Measurements from ENCODE around the gene ROR1. TPM values are rescaled to one million over a fixed set of nuclear protein-coding genes. Genes with fewer than 3 reads are reported as not detected.

Gene ROR1
- total RNA-seq, 2 experiments from 2014 or later, result not detected

GRCh38 chr1:63873751-63874150 lies 99.9 kb downstream of the ROR1 start:
- Mint-ChIP-seq H3K4me1 (ENCODE audit: low read depth) (no peaks in the 10 kb centered on the region), H3K9me3 (no peaks in the 10 kb centered on the region), H3K36me3 (ENCODE audit: low read depth) (no peaks in the 10 kb centered on the region), H3K4me3 (no peak overlapping the region), H3K27me3 (no peaks in the 10 kb centered on the region), H3K27ac (no peak overlapping the region)
- TF ChIP-seq CTCF (IDR thresholded peaks at IDR 0.05), result no peak
- DNase-seq (no peak), ATAC-seq (no peak)
- ChIA-PET POLR2A (no interaction called here), CTCF (no interaction called here)
- intact Hi-C loops (cut with micrococcal nuclease), result loop anchor here (2.0 kb wide), 1 partner anchor 51 kb away; no protein-coding TSS in a partner anchor

GRCh38 chr1:63874278-63874880 lies 100.6 kb downstream of the ROR1 start:
- no peak for ATAC-seq
- H3K4me3 Mint-ChIP-seq, result no peak overlapping the region
- no peak for DNase-seq
- H3K27ac Mint-ChIP-seq, result no peak overlapping the region
- TF ChIP-seq CTCF (IDR thresholded peaks at IDR 0.05), result no peak
- no peaks in the 10 kb centered on the region for H3K36me3 Mint-ChIP-seq (ENCODE audit: low read depth)
- no peaks in the 10 kb centered on the region for H3K9me3 Mint-ChIP-seq
- H3K27me3 Mint-ChIP-seq, result no peaks in the 10 kb centered on the region
- no peaks in the 10 kb centered on the region for H3K4me1 Mint-ChIP-seq (ENCODE audit: low read depth)
- intact Hi-C loops (cut with micrococcal nuclease), result loop anchor here (2.0 kb wide), 1 partner anchor 52 kb away; no protein-coding TSS in a partner anchor
- CTCF ChIA-PET, result no interaction called here
- POLR2A ChIA-PET, result no interaction called here

- ATAC-seq, result no peak
- ChIA-PET POLR2A (no interaction called here), CTCF (interaction anchor here (0.8 kb wide), 1 partner anchor 184 kb away, joined by 3 read pairs; no protein-coding TSS in a partner anchor)
- Mint-ChIP-seq H3K9me3 (no peaks in the 10 kb centered on the region), H3K27me3 (no peaks in the 10 kb centered on the region), H3K27ac (no peak overlapping the region), H3K4me1 (ENCODE audit: low read depth) (no peaks in the 10 kb centered on the region), H3K4me3 (no peak overlapping the region), H3K36me3 (ENCODE audit: low read depth) (no peaks in the 10 kb centered on the region)
- TF ChIP-seq CTCF (IDR thresholded peaks at IDR 0.05), result no peak
- intact Hi-C loops (cut with micrococcal nuclease), result loop anchor here (2.0 kb wide), 1 partner anchor 53 kb away; no protein-coding TSS in a partner anchor
- DNase-seq, result no peak
Observed at GRCh38 chr1:63875636-63876035, 101.8 kb downstream of the ROR1 start.

- Mint-ChIP-seq H3K9me3 (no peaks in the 10 kb centered on the region), H3K36me3 (ENCODE audit: low read depth) (no peaks in the 10 kb centered on the region), H3K27me3 (no peaks in the 10 kb centered on the region), H3K27ac (no peak overlapping the region), H3K4me1 (ENCODE audit: low read depth) (no peaks in the 10 kb centered on the region), H3K4me3 (no peak overlapping the region)
- ATAC-seq (no peak), DNase-seq (no peak)
- ChIA-PET POLR2A (no interaction called here), CTCF (no interaction called here)
- intact Hi-C loops (cut with micrococcal nuclease), result no loop called here
- no peak for TF ChIP-seq CTCF (IDR thresholded peaks at IDR 0.05)
Observed at GRCh38 chr1:63877021-63877767, 103.4 kb downstream of the ROR1 start.

GRCh38 chr1:63877816-63878215 lies 104.0 kb downstream of the ROR1 start:
- no peaks in the 10 kb centered on the region for H3K36me3 Mint-ChIP-seq (ENCODE audit: low read depth)
- DNase-seq (no peak), ATAC-seq (no peak)
- H3K9me3 Mint-ChIP-seq, result no peaks in the 10 kb centered on the region
- CTCF ChIA-PET, result no interaction called here
- no peak overlapping the region for H3K27ac Mint-ChIP-seq
- POLR2A ChIA-PET, result no interaction called here
- no peaks in the 10 kb centered on the region for H3K4me1 Mint-ChIP-seq (ENCODE audit: low read depth)
- H3K27me3 Mint-ChIP-seq, result no peaks in the 10 kb centered on the region
- intact Hi-C loops (cut with micrococcal nuclease), result no loop called here
- H3K4me3 Mint-ChIP-seq, result no peak overlapping the region
- no peak for TF ChIP-seq CTCF (IDR thresholded peaks at IDR 0.05)

Measured in activated CD8-positive, alpha-beta T cell treated with anti-CD3 and anti-CD28 coated beads for 36 hours (primary cell).